Measurements from ENCODE around the gene IL23R.

IL23R gene

GRCh38 chr1:67298762-67299161 is 132.5 kb downstream of the IL23R start:
- Histone ChIP-seq H3K4me3 (ENCODE audit: low read length) (no peak overlapping the region), H3K4me1 (ENCODE audit: control insufficient read depth, insufficient read depth, low read length) (no peaks in the 10 kb centered on the region), H3K9ac (ENCODE audit: low read length) (no peak overlapping the region), H3K27me3 (ENCODE audit: control insufficient read depth, insufficient read depth, low read length) (no peaks in the 10 kb centered on the region), H3K36me3 (ENCODE audit: control insufficient read depth, insufficient read depth, low read length) (no peaks in the 10 kb centered on the region), H3K9me3 (ENCODE audit: control insufficient read depth, low read length) (no peaks in the 10 kb centered on the region)

- no peaks in the 10 kb centered on the region for H3K9me3 ChIP-seq (ENCODE audit: control insufficient read depth, low read length)
- H3K9ac ChIP-seq (ENCODE audit: low read length) = no peak overlapping the region
- no peaks in the 10 kb centered on the region for H3K27me3 ChIP-seq (ENCODE audit: control insufficient read depth, insufficient read depth, low read length)
- no peak overlapping the region for H3K4me3 ChIP-seq (ENCODE audit: low read length)
- H3K36me3 ChIP-seq (ENCODE audit: control insufficient read depth, insufficient read depth, low read length) = no peaks in the 10 kb centered on the region
- H3K4me1 ChIP-seq (ENCODE audit: control insufficient read depth, insufficient read depth, low read length) = no peaks in the 10 kb centered on the region
These were observed 133.0 kb downstream of the IL23R start for GRCh38 chr1:67299296-67299695.

GRCh38 chr1:67300561-67300960 is 134.3 kb downstream of the IL23R start:
- Histone ChIP-seq H3K4me3 (ENCODE audit: low read length) (no peak overlapping the region), H3K9me3 (ENCODE audit: control insufficient read depth, low read length) (no peaks in the 10 kb centered on the region), H3K9ac (ENCODE audit: low read length) (no peak overlapping the region), H3K27me3 (ENCODE audit: control insufficient read depth, insufficient read depth, low read length) (no peaks in the 10 kb centered on the region), H3K36me3 (ENCODE audit: control insufficient read depth, insufficient read depth, low read length) (no peaks in the 10 kb centered on the region), H3K4me1 (ENCODE audit: control insufficient read depth, insufficient read depth, low read length) (no peaks in the 10 kb centered on the region)

- Histone ChIP-seq H3K4me1 (ENCODE audit: control insufficient read depth, insufficient read depth, low read length) (no peaks in the 10 kb centered on the region), H3K9ac (ENCODE audit: low read length) (no peak overlapping the region), H3K4me3 (ENCODE audit: low read length) (no peak overlapping the region)
These were observed 137.8 kb downstream of the IL23R start for GRCh38 chr1:67304023-67304422.

GRCh38 chr1:67306547-67306946 is 140.3 kb downstream of the IL23R start:
- Histone ChIP-seq H3K4me1 (ENCODE audit: control insufficient read depth, insufficient read depth, low read length) (no peaks in the 10 kb centered on the region), H3K27me3 (ENCODE audit: control insufficient read depth, insufficient read depth, low read length) (peaks cover 15% of the 10 kb centered on the region), H3K36me3 (ENCODE audit: control insufficient read depth, insufficient read depth, low read length) (no peaks in the 10 kb centered on the region)

More at GRCh38 chr1:67304023-67304422, 137.8 kb downstream of the IL23R start:
- peaks cover 15% of the 10 kb centered on the region for H3K27me3 ChIP-seq (ENCODE audit: control insufficient read depth, insufficient read depth, low read length)
- H3K9me3 ChIP-seq (ENCODE audit: control insufficient read depth, low read length) = no peaks in the 10 kb centered on the region
- H3K36me3 ChIP-seq (ENCODE audit: control insufficient read depth, insufficient read depth, low read length) = no peaks in the 10 kb centered on the region

GRCh38 chr1:67307251-67308060 is 141.2 kb downstream of the IL23R start, which contains the start of gene IL12RB2:
TSS of gene IL12RB2 (plus strand) at chr1:67307873. CDS start at chr1:67320369, 12,496 bp downstream.
- Histone ChIP-seq H3K4me1 (ENCODE audit: control insufficient read depth, insufficient read depth, low read length) (no peaks in the 10 kb centered on the region), H3K9me3 (ENCODE audit: control insufficient read depth, low read length) (no peaks in the 10 kb centered on the region), H3K4me3 (ENCODE audit: low read length) (no peak within 1 kb of the TSS), H3K36me3 (ENCODE audit: control insufficient read depth, insufficient read depth, low read length) (no peaks in the 10 kb centered on the region), H3K27me3 (ENCODE audit: control insufficient read depth, insufficient read depth, low read length) (peaks cover 15% of the 10 kb centered on the region), H3K9ac (ENCODE audit: low read length) (no peak within 1 kb of the TSS)

More at GRCh38 chr1:67306547-67306946, 140.3 kb downstream of the IL23R start:
- no peak overlapping the region for H3K9ac ChIP-seq (ENCODE audit: low read length)
- no peaks in the 10 kb centered on the region for H3K9me3 ChIP-seq (ENCODE audit: control insufficient read depth, low read length)
- no peak overlapping the region for H3K4me3 ChIP-seq (ENCODE audit: low read length)

- Histone ChIP-seq H3K36me3 (ENCODE audit: control insufficient read depth, insufficient read depth, low read length) (no peaks in the 10 kb centered on the region), H3K4me1 (ENCODE audit: control insufficient read depth, insufficient read depth, low read length) (no peaks in the 10 kb centered on the region), H3K27me3 (ENCODE audit: control insufficient read depth, insufficient read depth, low read length) (peaks cover 15% of the 10 kb centered on the region), H3K4me3 (ENCODE audit: low read length) (no peak overlapping the region), H3K9me3 (ENCODE audit: control insufficient read depth, low read length) (no peaks in the 10 kb centered on the region), H3K9ac (ENCODE audit: low read length) (no peak overlapping the region)
These were observed 141.9 kb downstream of the IL23R start for GRCh38 chr1:67308136-67308535.

All from mucosa of stomach (tissue), 1 donor.